Endothelial cell of umbilical vein (primary cell): Measurements from ENCODE around the gene LATS2. TPM values are rescaled to one million over a fixed set of nuclear protein-coding genes. Genes with fewer than 3 reads are reported as not detected.

ENCODE experiments used
- BruUV-seq: library from RNA; stranded (reverse); fragments of 400-500 nt; replicated peaks from 2 replicates; lab custom pipeline; 2021; lab: Mats Ljungman, UMichigan
- CTCF ChIA-PET: fragments of 300-600, 350-600 bp; sonication (Branson Sonifier 250); formaldehyde crosslinking; loops from one replicate; lab custom pipeline; 2021; ENCODE audit warnings: antibody characterized with exemption, inconsistent platforms; lab: Charles Lee
- POLR2A ChIA-PET: fragments of 300-600, 350-600 bp; sonication (Branson Sonifier 250); formaldehyde crosslinking; loops from one replicate; lab custom pipeline; 2021; ENCODE audit warnings: antibody characterized with exemption, inconsistent platforms; lab: Charles Lee
- DNase-seq: peaks from one replicate; pipeline ENCODE4 v3.0.0-alpha.2; 2011; ENCODE audit warnings: low read depth, low spot score
- FAIRE-seq: peaks from 2 replicates; lab custom pipeline; 2011; peaks lifted over from hg19 to GRCh38; lab: Jason Lieb, UNC
- H2AFZ ChIP-seq: 2 replicates; pipeline ENCODE4 v1.6.0; 2012; ENCODE audit warnings: low read depth, low read length, control low read depth, inconsistent platforms
- H3K27ac ChIP-seq: 2 replicates; pipeline ENCODE4 v1.5.1; 2011; ENCODE audit warnings: low read depth, mild to moderate bottlenecking, control low read depth, low read length, moderate library complexity; ENCODE audit not compliant: insufficient read depth
- H3K27me3 ChIP-seq, 2 experiments: 2 replicates each; pipeline versions ENCODE4 v1.6.0 to v1.6.1; 2011; ENCODE audit warnings: low read length in 2 of 2, mixed read lengths in 1 of 2; ENCODE audit not compliant: control insufficient read depth in 2 of 2, insufficient read depth in 2 of 2
- H3K36me3 ChIP-seq, 2 experiments: 2 replicates in 1 of 2; 3 replicates in 1 of 2; pipeline ENCODE4 v1.5.1; 2011; ENCODE audit warnings: low read length in 2 of 2, mild to moderate bottlenecking in 1 of 2, moderate library complexity in 1 of 2; ENCODE audit not compliant: control insufficient read depth in 2 of 2, insufficient read depth in 2 of 2; ENCODE audit errors: extremely low read depth in 1 of 2
- H3K4me1 ChIP-seq: 3 replicates; pipeline ENCODE4 v1.5.1; 2011; ENCODE audit warnings: mild to moderate bottlenecking, low read length; ENCODE audit not compliant: control insufficient read depth, insufficient read depth; ENCODE audit errors: extremely low read depth
- H3K4me2 ChIP-seq: 2 replicates; pipeline ENCODE4 v1.6.1; 2011; ENCODE audit warnings: low read length, control low read depth, mixed read lengths; ENCODE audit not compliant: insufficient read depth
- H3K4me3 ChIP-seq, 3 experiments: fragments of 200-600 bp in 1 of 3; sonication (generic), shearing (Covaris generic) in 1 of 3; replicated peaks in 1 of 3; 2 replicates each; pipeline ENCODE4 v1.5.1; 2011 to 2016; ENCODE audit warnings: control low read depth in 3 of 3, low read length in 3 of 3, mild to moderate bottlenecking in 2 of 3, inconsistent platforms in 1 of 3, low read depth in 1 of 3, moderate library complexity in 1 of 3; ENCODE audit not compliant: insufficient read depth in 1 of 3
- H3K79me2 ChIP-seq: 2 replicates; pipeline ENCODE4 v1.6.0; 2012; ENCODE audit warnings: low read length, inconsistent platforms; ENCODE audit not compliant: control insufficient read depth, insufficient read depth
- H3K9ac ChIP-seq: replicated peaks from 2 replicates; pipeline ENCODE3; 2011; ENCODE audit warnings: low read length, control low read depth; ENCODE audit not compliant: insufficient read depth; ENCODE audit errors: extremely low read depth
- H3K9me1 ChIP-seq: replicated peaks from 3 replicates; pipeline ENCODE4 v1.6.0; 2011; ENCODE audit warnings: mild to moderate bottlenecking, low read length; ENCODE audit not compliant: control insufficient read depth, insufficient read depth; ENCODE audit errors: extremely low read depth
- H3K9me3 ChIP-seq: replicated peaks from 2 replicates; pipeline ENCODE4 v1.5.1; 2012; ENCODE audit warnings: low read length, inconsistent platforms; ENCODE audit not compliant: control insufficient read depth, insufficient read depth
- H4K20me1 ChIP-seq: replicated peaks from 2 replicates; pipeline ENCODE3; 2011; ENCODE audit warnings: mild to moderate bottlenecking, low read length; ENCODE audit not compliant: control insufficient read depth, insufficient read depth; ENCODE audit errors: extremely low read depth
- CTCF ChIP-seq, 2 donors: IDR thresholded peaks; 1 replicate in 1 of 2; 2 replicates in 1 of 2; pipeline ENCODE4 v1.5.1; 2011; ENCODE audit warnings: low read length in 2 of 2, mild to moderate bottlenecking in 2 of 2, moderate library complexity in 2 of 2, control low read depth in 1 of 2, inconsistent platforms in 1 of 2, low read depth in 1 of 2; ENCODE audit not compliant: insufficient read depth in 1 of 2; ENCODE audit errors: extremely low read depth in 1 of 2
- EZH2 ChIP-seq: IDR thresholded peaks from 2 replicates; pipeline ENCODE4 v1.6.1; 2012; ENCODE audit warnings: borderline replicate concordance, low read depth, mild to moderate bottlenecking, moderate library complexity, low read length, inconsistent platforms; ENCODE audit not compliant: severe bottlenecking
- GATA2 ChIP-seq: IDR thresholded peaks from 2 replicates; pipeline ENCODE4 v1.7.0; 2011; ENCODE audit warnings: low read depth, mild to moderate bottlenecking, moderate library complexity, mixed read lengths, low read length; ENCODE audit not compliant: insufficient read length, insufficient read depth
- JUN ChIP-seq: IDR thresholded peaks from 2 replicates; pipeline ENCODE4 v1.6.1; 2011; ENCODE audit warnings: borderline replicate concordance, low read depth; ENCODE audit not compliant: insufficient read length, insufficient read depth
- MYC ChIP-seq: IDR thresholded peaks from one replicate; pipeline ENCODE4 v1.6.1; 2011; ENCODE audit warnings: mild to moderate bottlenecking, low read depth, low read length
- POLR2A ChIP-seq: IDR thresholded peaks from 2 replicates; pipeline ENCODE4 v1.6.1; 2012; ENCODE audit warnings: low read depth, mild to moderate bottlenecking, control low read depth, low read length
- POLR2AphosphoS5 ChIP-seq: IDR thresholded peaks from 2 replicates; pipeline ENCODE4 v1.6.1; 2012; ENCODE audit warnings: low read depth, mild to moderate bottlenecking, control low read depth, low read length, moderate library complexity; ENCODE audit not compliant: insufficient read depth
- dilution Hi-C: fragments of 300-500 bp; cut with MboI; formaldehyde crosslinking; loops from one replicate; pipeline ENCODE4 v1.15.0; 2019; ENCODE audit warnings: low sequenced_read_pairs; ENCODE audit not compliant: extremely low pct_ligation_motif_present
- intact Hi-C: fragments of 100-400 bp; cut with micrococcal nuclease; formaldehyde crosslinking; loops from one replicate; pipeline ENCODE4 v1.10.0; 2022
- polyA plus RNA-seq, 4 experiments: library from polyadenylated mRNA; depleted of rRNA in 3 of 4; stranded (reverse) in 3 of 4; unstranded in 1 of 4; fragments of >200 nt; gene quantifications; 2 replicates each; pipeline versions ENCODE4 v1.2.1 to v1.2.3, GENCODE V29; 2011 to 2012; ENCODE audit warnings: missing spikeins in 1 of 4
- total RNA-seq: library from RNA; stranded (reverse); gene quantifications from 2 replicates; pipeline ENCODE4 v1.2.3, GENCODE V29; 2021

Gene LATS2
- total and polyA plus RNA-seq, 2 donors (not counting 3 experiments of a cell fraction or from before 2014, with no cell fraction given) = 33.5 to 67.6 TPM

- Histone ChIP-seq H3K9ac (peak overlapping the region; percentile 73), H3K36me3 (no peaks in the 10 kb centered on the region), H3K4me2 (peak overlapping the region; percentile 82), H3K79me2 (no peaks in the 10 kb centered on the region), H3K27ac (peak overlapping the region; percentile 95), H3K4me1 (peaks cover 27% of the 10 kb centered on the region), H3K9me3 (no peaks in the 10 kb centered on the region), H3K4me3 (no peak overlapping the region), H4K20me1 (no peaks in the 10 kb centered on the region), H3K27me3 (no peaks in the 10 kb centered on the region), H3K9me1 (no peaks in the 10 kb centered on the region), H2AFZ (peak overlapping the region; percentile 85)
- dilution Hi-C loops (no loop called here), intact Hi-C loops (no loop called here)
- POLR2A ChIA-PET = interaction anchor here (0.6 to 1.9 kb wide), 2 partner anchors 13 to 16 kb away, joined by 3 to 8 read pairs; partner anchors contain the start of gene LATS2
- CTCF ChIA-PET = interaction anchor here (1.2 to 2.1 kb wide), 5 partner anchors 11 to 131 kb away, joined by 3 to 9 read pairs (median 5); partner anchors contain the start of gene LATS2
- FAIRE-seq (peak; percentile 12), DNase-seq (peak; percentile 51)
- TF ChIP-seq GATA2 (no peak), JUN (no peak), POLR2A (no peak), CTCF (IDR thresholded peaks at IDR 0.05; ENCODE audit: extremely low read depth in 1 of 2, insufficient read depth in 1 of 2, low read depth in 1 of 2, low read length in 2 of 2) (no peak), EZH2 (no peak)
- TSS peak; percentile 17 for BruUV-seq
Measured at GRCh38 chr13:21074546-21074945, 13.2 kb upstream of the LATS2 start.

GRCh38 chr13:21071924-21072323 lies 10.5 kb upstream of the LATS2 start:
- Histone ChIP-seq H3K9ac (no peak overlapping the region), H3K9me1 (no peaks in the 10 kb centered on the region), H4K20me1 (no peaks in the 10 kb centered on the region), H3K79me2 (no peaks in the 10 kb centered on the region), H3K9me3 (no peaks in the 10 kb centered on the region), H3K27me3 (no peaks in the 10 kb centered on the region), H3K4me1 (peaks cover 14% of the 10 kb centered on the region), H3K36me3 (no peaks in the 10 kb centered on the region), H3K27ac (no peak overlapping the region), H3K4me2 (no peak overlapping the region), H2AFZ (no peak overlapping the region), H3K4me3 (no peak overlapping the region)
- TF ChIP-seq POLR2A (no peak), POLR2AphosphoS5 (no peak), MYC (no peak)
- BruUV-seq = no TSS peak
- no peak for DNase-seq
- FAIRE-seq = no peak
- intact Hi-C loops = no loop called here
- dilution Hi-C loops = no loop called here
- ChIA-PET CTCF (no interaction called here), POLR2A (no interaction called here)
